Upper lobe of left lung (tissue), 6 donors: ENCODE measurements around the gene ATP5ME. TPM values are rescaled to one million over a fixed set of nuclear protein-coding genes. Genes with fewer than 3 reads are reported as not detected.

ENCODE experiments used
- ATAC-seq, 2 donors: fragments of 200-7000 bp; cut with Tn5 transposase; one replicate each; pipeline ENCODE4 v1.9.1; 2022; ENCODE audit warnings: mild to moderate bottlenecking in 2 of 2, moderate library complexity in 2 of 2; ENCODE audit not compliant: low FRiP score in 2 of 2
- DNase-seq, 2 donors: peaks; one replicate each; pipeline ENCODE4 v3.0.0-alpha.2; 2019 to 2020
- H3K27ac ChIP-seq, 4 donors: fragments of 200-600 bp; sonication (generic); one replicate each; pipeline ENCODE4 v1.5.1; 2016 to 2019
- H3K27me3 ChIP-seq, 4 donors: fragments of 200-600 bp; sonication (generic); one replicate each; pipeline ENCODE4 v1.5.1; 2017 to 2019
- H3K36me3 ChIP-seq, 4 donors: fragments of 200-600 bp; sonication (generic); one replicate each; pipeline ENCODE4 v1.5.1; 2016 to 2019
- H3K4me1 ChIP-seq, 4 donors: fragments of 200-600 bp; sonication (generic); one replicate each; pipeline ENCODE4 v1.5.1; 2018 to 2019
- H3K4me3 ChIP-seq, 4 donors: fragments of 200-600 bp; sonication (generic); one replicate each; pipeline ENCODE4 v1.5.1; 2017 to 2019; ENCODE audit warnings: mild to moderate bottlenecking in 2 of 4, moderate library complexity in 1 of 4
- H3K9me3 ChIP-seq, 4 donors: fragments of 200-600 bp; sonication (generic); one replicate each; pipeline ENCODE4 v1.5.1; 2018 to 2019
- EP300 ChIP-seq, 4 donors: sonication (generic); formaldehyde crosslinking; IDR thresholded peaks; one replicate each; pipeline ENCODE4 v1.5.1; 2017; ENCODE audit warnings: antibody characterized with exemption in 4 of 4, control low read depth in 2 of 4
- POLR2A ChIP-seq, 4 donors: fragments of 450-650 bp; IDR thresholded peaks; one replicate each; pipeline ENCODE4 v1.5.1; 2016 to 2017; ENCODE audit warnings: antibody characterized with exemption in 4 of 4, mild to moderate bottlenecking in 2 of 4
- POLR2AphosphoS5 ChIP-seq, 2 donors: sonication (generic); formaldehyde crosslinking; IDR thresholded peaks; one replicate each; pipeline ENCODE4 v1.5.1; 2017; ENCODE audit warnings: antibody characterized with exemption in 2 of 2
- WGBS, 2 donors: methylation state at CpG; one replicate each; pipeline ENCODE4 v1.1.5; 2017 to 2018; 5-methylcytosine and 5-hydroxymethylcytosine counted together
- total RNA-seq, 6 donors: library from RNA; depleted of rRNA in 4 of 6; stranded (reverse); fragments of >200 nt in 4 of 6; gene quantifications; one replicate each; pipeline versions ENCODE4 v1.1.0 to v1.2.1, GENCODE V29; 2016 to 2021
- TF ChIP-seq, protein P1 (sequence below), 6 experiments: fragments of 450-650 bp in 4 of 6; fragments of 200-600 bp in 2 of 6; sonication (generic) in 2 of 6; IDR thresholded peaks; one replicate each; pipeline ENCODE4 v1.5.1; 2016 to 2019; ENCODE audit warnings: antibody characterized with exemption in 6 of 6
- donor health status: DM: no; HTN: no; CAD: no; lungs with moderate emphysema.
- donor health status: DM: no; HTN: yes; CAD: no; lungs with severe emphysema.

The ATP5ME gene
- total RNA-seq, 6 donors from 2014 or later = 22.6 to 216 (median 106) TPM

DNA sequence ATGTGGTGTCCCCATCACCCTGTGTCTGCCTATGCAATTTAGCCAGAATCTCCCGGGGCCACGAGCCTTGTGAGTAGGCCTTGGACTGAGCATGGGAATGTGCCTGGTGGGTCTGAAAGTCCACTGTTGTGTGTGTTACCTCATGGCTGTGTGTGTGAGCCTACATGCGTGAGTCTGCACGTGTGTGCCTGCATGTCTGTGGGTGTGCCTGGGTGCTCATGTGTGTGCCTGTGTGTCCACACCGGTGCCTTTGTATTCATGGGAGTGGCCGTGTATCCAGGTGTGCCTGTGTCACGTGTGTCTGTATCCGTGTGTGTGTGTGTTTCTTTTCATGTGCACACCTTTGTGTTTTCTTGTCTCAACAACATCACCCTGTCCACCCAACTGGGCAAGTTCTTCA, 14.2 kb downstream of the ATP5ME start:
- WGBS, 2 donors = 94 to 100% methylated on average over 6 to 8 of the region's 8 CpGs
- DNase-seq (no peak), ATAC-seq (no peak)
- Histone ChIP-seq H3K36me3 (no peaks in the 10 kb centered on the region), H3K27me3 (no peaks in the 10 kb centered on the region), H3K4me1 (peaks cover 7 to 18% (median 8%) of the 10 kb centered on the region in 4 donors), H3K9me3 (no peaks in the 10 kb centered on the region), H3K27ac (no peak overlapping the region), H3K4me3 (no peak overlapping the region)
- TF ChIP-seq POLR2AphosphoS5 (IDR thresholded peaks at IDR 0.05) = no peak

- DNase-seq = peak in 1 of 2 donors; percentile 52
These were observed 15.1 kb downstream of the ATP5ME start for GRCh38 chr4:658681-659667.

DNA sequence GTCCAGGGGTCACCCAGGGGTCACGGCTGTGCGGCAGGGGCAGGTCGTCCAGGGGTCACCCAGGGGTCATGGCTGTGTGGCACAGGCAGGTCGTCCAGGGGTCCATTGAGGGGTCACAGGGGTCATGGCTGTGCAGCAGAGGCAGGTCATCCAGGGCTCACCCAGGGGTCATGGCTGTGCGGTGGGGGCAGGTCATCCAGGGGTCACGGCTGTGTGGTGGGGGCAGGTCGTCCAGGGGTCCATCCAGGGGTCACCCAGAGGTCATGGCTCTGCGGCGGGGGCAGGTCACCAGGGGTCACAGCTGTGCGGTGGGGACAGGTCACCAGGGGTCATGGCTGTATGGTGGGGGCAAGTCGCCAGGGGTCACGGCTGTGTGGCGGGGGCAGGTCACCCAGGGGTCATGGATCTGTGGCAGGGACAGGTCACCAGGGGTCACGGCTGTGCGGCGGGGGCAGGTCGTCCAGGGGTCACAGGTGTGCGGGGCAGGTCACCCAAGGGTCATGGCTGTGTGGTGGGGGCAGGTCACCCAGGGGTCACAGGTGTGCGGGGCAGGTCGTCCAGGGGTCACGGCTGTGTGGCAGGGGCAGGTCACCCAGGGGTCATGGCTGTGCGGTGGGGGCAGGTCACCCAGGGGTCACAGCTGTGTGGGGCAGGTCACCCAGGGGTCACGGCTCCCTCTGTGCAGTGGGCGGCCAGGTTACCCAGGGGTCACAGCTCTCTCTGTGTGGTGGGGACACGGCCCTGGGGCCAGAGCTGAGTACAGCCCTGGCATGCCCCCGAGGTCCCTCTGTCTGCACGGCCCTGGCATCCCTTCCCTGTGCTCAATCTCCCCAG, 16.0 kb downstream of the ATP5ME start:
- Histone ChIP-seq H3K4me1 (peaks cover under 1 to 2% (median 2%) of the 10 kb centered on the region in 4 donors), H3K36me3 (no peaks in the 10 kb centered on the region), H3K27me3 (no peaks in the 10 kb centered on the region), H3K27ac (no peak overlapping the region), H3K9me3 (no peaks in the 10 kb centered on the region), H3K4me3 (no peak overlapping the region)
- peak in 1 of 2 donors; percentile 69 for DNase-seq
- WGBS, 2 donors = 80 to 92% methylated on average over 9 to 17 of the region's 27 CpGs
- ATAC-seq = no peak
- TF ChIP-seq POLR2AphosphoS5 (IDR thresholded peaks at IDR 0.05) (no peak), EP300 (IDR thresholded peaks at IDR 0.05) (no peak)
- TF ChIP-seq, protein P1, sequence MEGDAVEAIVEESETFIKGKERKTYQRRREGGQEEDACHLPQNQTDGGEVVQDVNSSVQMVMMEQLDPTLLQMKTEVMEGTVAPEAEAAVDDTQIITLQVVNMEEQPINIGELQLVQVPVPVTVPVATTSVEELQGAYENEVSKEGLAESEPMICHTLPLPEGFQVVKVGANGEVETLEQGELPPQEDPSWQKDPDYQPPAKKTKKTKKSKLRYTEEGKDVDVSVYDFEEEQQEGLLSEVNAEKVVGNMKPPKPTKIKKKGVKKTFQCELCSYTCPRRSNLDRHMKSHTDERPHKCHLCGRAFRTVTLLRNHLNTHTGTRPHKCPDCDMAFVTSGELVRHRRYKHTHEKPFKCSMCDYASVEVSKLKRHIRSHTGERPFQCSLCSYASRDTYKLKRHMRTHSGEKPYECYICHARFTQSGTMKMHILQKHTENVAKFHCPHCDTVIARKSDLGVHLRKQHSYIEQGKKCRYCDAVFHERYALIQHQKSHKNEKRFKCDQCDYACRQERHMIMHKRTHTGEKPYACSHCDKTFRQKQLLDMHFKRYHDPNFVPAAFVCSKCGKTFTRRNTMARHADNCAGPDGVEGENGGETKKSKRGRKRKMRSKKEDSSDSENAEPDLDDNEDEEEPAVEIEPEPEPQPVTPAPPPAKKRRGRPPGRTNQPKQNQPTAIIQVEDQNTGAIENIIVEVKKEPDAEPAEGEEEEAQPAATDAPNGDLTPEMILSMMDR (IDR thresholded peaks at IDR 0.05) = no peak

More at GRCh38 chr4:658681-659667, 15.1 kb downstream of the ATP5ME start:
- Histone ChIP-seq H3K4me1 (peaks cover 3 to 9% (median 6%) of the 10 kb centered on the region in 4 donors), H3K27me3 (no peaks in the 10 kb centered on the region), H3K9me3 (no peaks in the 10 kb centered on the region), H3K4me3 (no peak overlapping the region), H3K36me3 (no peaks in the 10 kb centered on the region), H3K27ac (no peak overlapping the region)
- TF ChIP-seq, protein P1 (IDR thresholded peaks at IDR 0.05) = no peak
- TF ChIP-seq EP300 (IDR thresholded peaks at IDR 0.05) (no peak), POLR2A (IDR thresholded peaks at IDR 0.05) (no peak), POLR2AphosphoS5 (IDR thresholded peaks at IDR 0.05) (no peak)
- WGBS, 2 donors = 86 to 90% methylated on average over 30 to 32 of the region's 32 CpGs
- ATAC-seq = no peak

GRCh38 chr4:657338-657833, 16.7 kb downstream of the ATP5ME start:
- Histone ChIP-seq H3K27me3 (no peaks in the 10 kb centered on the region), H3K4me3 (no peak overlapping the region), H3K27ac (no peak overlapping the region), H3K4me1 (no peaks in the 10 kb centered on the region), H3K36me3 (no peaks in the 10 kb centered on the region), H3K9me3 (no peaks in the 10 kb centered on the region)
- ATAC-seq (no peak), DNase-seq (peak in 1 of 2 donors; percentile 72)
- TF ChIP-seq POLR2A (IDR thresholded peaks at IDR 0.05) = no peak
- no peak for TF ChIP-seq EP300 (IDR thresholded peaks at IDR 0.05)
- no peak for TF ChIP-seq POLR2AphosphoS5 (IDR thresholded peaks at IDR 0.05)
- TF ChIP-seq, protein P1 (IDR thresholded peaks at IDR 0.05) = no peak
- WGBS, 2 donors = 88% methylated on average over 13 of the region's 23 CpGs; no CpG with 5 or more reads in 1 of the 2 donors
